HS-27A (cell line): ENCODE data around the gene MRTFA.
"Not testable (repeated sequence)": the region's sequence is repeated elsewhere in the genome, so short reads cannot be mapped to it uniquely, and the experiment has no call there.

Experiments
- DNase-seq: peaks from one replicate; pipeline ENCODE4 v3.0.0-alpha.2; 2012; ENCODE audit warnings: low read depth, missing footprints

The MRTFA gene

DNA sequence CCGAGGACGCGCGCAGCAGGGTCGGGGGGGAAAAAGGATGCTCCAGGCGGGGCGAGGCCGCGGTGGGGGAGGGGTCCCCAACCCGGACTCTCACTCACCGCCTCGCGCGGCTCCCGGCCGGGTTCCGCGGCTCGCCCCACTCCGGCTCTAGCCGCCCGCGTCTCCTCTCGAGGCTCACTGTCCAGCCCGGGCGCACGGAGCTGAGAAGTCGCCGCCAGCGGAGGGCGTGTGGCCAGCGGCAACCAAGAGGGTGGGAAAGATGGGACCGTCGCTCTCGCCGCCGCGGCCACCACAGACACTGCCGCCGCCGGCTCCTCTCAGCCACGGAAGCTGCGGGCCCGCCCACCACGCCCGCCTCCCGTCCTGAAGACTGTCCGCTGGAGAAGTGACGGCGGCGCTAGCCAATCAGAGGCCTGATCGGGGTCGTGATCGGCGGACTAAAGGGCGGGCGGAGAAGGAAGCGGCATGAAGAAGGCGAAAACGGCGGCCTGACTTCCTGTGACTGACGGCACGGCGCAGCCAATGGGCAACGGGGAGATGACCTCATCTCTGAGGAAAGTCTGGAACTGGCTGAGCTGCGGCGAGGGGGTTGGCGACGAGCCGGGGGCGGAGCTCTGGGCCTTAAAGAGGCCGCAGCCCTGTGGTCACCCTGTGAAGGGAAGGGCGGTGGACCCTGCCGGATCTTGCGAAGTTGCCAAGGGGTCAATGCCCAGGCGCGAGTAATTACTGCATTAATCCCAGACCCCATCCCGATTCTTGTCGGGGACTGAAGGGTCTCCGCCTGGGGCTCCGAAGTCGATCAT is at the start of gene MRTFA:
TSS of gene MRTFA (minus strand) at position 340 of the 803 bp plus-strand sequence.
- DNase-seq: peak; percentile 97

DNA sequence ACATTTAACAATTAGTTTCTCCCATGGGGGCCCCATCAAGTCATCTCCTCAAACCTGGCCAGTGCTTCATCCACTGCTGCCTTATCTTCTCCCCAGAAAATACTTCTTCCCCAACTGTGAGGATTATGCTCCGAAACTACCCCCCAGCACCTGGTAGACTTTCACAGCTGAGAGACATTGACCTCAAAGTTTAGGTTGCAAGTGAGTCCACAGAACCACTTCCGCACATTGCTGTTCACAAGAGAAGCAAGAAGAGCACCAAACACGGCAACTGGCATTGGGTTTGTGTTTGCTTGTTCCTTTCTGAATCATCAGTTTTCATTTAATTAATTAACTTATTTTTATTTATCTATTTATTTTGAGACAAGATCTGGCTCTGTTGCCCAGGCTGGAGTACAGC is 48.9 kb upstream of the MRTFA start:
- DNase-seq: no peak

DNA sequence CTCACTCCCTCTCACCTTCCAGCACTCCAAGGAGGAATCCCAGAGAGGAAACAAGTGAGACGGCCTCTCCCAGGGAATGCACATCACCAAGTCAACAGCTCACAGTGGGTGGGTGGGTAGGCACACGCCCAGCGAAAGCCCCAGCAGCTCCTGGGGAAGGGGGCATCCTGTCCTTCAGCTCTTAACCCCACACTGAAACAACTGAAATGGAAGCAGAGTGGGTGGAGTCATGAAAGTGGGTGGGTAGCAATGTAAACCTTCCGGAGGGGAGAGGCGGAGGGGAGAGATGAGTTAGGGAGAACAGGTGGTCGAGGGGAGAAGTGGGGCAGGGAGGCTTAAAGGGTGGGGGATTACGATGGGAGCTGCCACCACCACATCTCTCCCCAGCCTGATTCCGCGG is 48.2 kb upstream of the MRTFA start:
- DNase-seq: no peak

DNA sequence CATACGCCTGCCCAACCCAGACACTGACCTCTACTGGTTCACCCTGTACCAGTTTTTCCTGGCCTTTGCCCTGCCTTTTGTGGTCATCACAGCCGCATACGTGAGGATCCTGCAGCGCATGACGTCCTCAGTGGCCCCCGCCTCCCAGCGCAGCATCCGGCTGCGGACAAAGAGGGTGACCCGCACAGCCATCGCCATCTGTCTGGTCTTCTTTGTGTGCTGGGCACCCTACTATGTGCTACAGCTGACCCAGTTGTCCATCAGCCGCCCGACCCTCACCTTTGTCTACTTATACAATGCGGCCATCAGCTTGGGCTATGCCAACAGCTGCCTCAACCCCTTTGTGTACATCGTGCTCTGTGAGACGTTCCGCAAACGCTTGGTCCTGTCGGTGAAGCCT is 44.9 kb upstream of the MRTFA start:
- no peak for DNase-seq

DNA sequence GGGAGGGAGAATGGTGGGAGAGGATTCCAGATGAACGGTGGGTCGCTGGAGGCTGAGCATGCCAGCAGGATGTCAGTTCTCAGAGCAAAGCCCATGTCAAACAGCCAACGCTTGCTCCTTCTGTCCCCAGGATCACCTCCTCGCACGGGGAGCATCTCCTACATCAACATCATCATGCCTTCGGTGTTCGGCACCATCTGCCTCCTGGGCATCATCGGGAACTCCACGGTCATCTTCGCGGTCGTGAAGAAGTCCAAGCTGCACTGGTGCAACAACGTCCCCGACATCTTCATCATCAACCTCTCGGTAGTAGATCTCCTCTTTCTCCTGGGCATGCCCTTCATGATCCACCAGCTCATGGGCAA is 44.3 kb upstream of the MRTFA start:
- DNase-seq: no peak

DNA sequence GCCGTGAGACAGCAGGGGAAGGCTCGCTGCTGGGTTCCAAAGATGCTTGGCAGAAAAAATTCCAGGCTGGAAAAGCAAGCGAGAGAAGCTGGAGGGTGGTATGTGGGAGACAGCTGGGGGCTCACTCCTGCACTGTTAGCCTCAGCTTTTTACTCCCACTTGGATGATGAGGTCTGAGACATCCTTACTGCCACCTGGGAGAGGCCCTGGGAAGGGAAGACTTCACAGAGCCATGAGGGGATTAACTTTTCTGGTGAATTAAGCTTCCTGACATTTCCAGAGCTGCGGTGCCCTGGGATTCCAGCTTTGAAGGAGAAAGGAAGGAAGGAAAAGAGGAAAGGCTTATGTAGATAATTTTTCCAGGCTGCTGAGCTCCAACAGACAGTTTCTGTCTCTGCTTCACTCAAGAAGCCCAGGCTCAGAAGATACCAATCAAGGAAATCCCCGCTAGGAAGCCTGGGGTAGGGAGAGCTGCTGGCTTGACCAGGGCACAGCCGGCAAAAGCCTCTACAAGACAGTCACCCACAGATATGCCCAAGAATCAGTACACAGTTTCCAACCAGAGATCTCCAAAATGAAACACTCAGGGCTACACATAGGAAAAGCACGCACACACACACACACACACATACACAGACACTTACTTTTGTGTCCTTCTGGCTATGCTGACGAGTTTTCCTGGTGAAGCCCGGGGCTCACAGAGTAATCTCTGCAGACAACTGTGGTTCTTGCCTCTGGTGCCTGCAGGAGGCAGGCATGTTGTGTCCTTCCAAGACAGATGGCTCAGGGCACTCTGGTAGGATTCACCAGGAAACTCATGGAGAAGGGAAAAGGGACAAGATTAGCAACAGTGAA is 43.7 kb upstream of the MRTFA start:
- no peak for DNase-seq

DNA sequence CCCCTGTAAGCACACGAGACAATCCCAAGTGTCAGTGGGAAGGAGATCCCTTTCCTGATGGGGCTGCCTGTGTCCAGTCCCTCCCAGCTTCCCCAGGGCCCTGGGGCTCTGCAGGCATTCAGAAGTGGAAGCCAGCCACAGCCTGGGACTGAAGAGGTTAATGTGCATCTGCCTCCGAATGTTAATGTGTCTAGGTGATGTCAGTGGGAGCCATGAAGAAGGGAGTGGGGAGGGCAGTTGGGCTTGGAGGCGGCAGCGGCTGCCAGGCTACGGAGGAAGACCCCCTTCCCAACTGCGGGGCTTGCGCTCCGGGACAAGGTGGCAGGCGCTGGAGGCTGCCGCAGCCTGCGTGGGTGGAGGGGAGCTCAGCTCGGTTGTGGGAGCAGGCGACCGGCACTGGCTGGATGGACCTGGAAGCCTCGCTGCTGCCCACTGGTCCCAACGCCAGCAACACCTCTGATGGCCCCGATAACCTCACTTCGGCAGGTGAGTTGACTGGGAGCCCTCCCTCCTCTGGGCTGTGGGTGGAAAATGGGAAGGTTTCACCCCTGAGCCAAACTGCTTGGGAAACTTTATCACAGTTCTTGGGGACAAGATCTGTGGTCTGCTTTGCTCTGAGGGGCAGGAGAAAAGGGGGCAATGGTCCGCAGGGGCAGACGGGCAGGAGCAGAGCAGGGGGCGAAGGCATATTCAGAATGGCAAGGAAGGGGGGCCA is 42.9 kb upstream of the MRTFA start, which contains the start of gene MCHR1:
TSS of gene MCHR1 (plus strand) at position 236 of the 715 bp plus-strand sequence. CDS start at position 405, 169 bp downstream.
- no peak for DNase-seq

DNA sequence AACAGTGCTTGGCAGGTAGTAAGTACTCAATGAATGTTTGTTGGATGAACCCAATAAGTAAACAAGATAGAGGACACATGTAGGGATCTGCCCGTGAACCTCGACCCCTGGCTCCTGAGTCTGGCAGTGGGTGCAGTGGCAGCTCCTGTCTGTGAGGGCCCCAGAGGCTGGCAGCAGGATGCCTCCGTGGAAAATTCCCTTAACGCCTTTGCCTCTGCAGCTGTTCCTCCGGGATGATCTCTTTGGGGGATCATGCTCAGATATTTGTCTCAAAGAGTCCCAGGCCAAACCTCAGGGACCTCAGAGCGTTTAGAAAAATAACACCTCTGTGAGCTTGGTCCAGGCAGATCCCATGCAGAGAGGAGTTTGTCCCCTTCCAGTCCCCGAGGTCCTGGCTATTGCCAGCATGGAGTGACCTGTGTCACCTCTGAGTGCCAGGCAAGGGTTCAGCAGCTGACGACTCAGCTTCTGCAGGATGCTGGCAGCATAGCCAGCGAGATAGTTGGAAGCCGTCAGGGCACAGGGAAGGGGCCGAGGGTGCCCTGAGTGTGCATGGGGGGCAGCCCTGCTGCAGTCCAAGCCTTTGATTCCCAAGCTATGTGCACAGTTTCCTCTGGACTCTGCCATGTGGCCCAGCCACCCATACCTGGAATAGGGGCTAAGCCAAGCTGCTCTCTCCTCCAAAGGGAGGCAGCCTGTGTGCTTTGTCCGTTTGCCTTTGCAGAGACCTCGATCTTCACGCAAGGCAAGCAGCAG is 42.2 kb upstream of the MRTFA start:
- DNase-seq: no peak

DNA sequence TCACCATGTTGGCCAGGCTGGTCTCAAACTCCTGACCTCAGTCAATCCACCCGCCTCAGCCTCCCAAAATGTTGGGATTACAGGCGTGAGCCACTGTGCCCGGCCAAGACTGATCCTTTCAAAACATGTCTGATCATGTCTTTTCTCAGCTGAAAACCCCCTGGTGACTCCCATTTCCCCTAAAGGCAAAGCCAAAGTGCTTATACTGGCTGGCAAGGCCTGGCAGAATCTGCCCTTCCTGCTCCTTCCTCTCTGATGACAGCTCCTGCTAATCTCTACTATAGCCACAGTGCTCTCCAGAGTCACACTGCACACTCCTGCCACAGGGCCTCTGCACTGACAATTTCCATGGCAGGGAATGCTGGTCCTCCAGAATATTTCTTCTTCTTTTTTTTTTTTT is 40.1 kb upstream of the MRTFA start:
- DNase-seq: no peak

DNA sequence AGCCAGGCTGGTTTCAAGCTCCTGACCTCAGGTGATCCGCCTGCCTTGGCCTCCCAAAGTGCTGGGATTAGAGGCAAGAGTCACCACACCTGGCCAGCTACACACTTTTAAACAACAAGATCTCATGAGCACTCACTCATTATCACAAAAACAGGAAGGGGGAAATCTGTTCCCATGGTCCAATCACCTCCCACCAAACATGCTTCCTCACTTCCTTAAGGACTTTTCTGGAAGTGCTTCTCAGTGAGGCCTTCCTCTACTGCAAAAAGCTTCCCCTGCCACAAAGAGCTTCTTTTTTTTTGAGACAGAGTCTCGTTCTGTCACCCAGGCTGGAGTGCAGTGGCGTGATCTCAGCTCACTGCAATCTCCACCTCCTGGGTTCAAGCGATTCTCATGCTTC is 39.6 kb upstream of the MRTFA start:
- not testable (repeated sequence) for DNase-seq

DNA sequence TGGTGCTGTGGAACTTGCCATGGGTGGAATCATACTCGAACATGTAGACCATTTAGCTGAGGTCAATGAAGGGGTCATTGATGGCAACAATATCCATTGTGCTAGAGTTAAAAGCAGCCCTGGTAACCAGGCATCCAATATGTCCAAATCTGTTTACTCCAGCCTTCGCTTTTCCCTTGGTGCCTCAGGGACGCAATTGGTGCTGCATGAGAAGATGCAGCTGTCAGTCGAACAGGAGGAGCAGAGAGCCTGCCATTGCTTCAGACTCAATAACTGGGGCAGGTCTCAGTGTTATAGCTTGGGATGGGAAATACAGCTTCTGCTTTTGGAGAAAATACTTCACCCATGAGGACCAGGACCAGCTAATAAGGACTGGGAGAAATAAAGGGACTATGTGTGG is 37.8 kb upstream of the MRTFA start:
- DNase-seq: no peak

DNA sequence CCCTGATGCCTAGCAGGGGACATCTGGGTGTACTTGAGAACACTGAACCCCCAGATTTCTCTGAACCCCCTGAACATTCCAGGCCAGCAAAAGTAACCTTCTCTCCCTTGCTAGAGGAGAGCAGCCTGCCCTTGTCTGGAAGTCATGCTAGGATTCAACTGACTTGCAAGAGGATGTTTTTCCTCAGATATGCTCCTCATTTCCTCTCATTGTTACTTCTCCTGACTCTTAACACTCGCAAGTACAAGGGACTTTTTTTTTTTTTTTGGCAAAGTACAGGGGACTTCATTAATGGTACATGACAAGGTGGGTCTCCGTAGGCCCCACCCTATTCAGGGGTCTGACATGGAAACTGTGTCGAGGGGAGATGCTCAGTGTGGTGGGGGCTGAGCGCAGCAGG is 36.5 kb upstream of the MRTFA start:
- DNase-seq: no peak

DNA sequence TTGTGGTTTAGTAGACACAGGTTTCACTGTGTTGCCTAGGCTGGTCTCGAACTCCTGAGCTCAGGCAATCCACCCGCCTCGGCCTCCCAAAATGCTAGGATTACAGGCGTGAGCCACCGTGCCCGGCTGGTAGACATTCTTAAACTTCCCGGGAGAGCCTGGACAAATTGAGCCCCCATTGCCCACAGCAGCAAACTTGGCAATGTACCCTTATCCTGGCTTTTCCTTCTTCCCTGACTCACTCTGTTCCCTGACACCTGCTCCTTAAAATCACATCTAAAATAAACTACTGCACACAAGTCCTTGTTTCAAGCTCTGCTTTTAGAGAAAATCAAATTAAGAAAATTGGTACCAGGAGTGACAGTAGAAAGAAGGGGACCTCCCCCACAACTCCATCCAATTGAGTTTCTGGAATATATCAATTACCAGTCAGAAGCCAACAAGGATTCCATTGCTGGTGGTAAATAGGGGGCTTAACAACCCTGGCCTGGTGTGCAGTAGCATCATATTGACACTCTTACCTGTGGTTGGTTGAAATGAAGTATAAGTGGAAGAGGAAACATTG is 35.4 kb upstream of the MRTFA start:
- DNase-seq: no peak

DNA sequence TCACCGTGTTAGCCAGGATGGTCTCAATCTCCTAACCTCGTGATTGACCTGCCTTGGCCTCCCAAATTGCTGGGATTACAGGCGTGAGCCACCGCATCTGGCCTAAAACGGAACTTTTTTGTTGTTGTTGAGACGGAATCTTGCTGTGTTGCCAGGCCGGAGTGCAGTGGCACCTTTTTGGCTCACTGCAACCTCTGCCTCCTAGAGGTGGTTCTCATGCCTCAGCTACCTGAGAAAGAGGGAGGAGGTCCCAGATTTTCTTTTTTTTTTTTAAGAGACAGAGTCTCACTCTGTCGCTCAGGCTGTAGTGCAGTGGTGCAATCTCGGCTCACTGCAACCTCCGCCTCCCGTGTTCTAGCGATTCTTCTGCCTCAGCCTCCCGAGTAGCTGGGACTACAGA is 34.9 kb upstream of the MRTFA start:
- no peak for DNase-seq

DNA sequence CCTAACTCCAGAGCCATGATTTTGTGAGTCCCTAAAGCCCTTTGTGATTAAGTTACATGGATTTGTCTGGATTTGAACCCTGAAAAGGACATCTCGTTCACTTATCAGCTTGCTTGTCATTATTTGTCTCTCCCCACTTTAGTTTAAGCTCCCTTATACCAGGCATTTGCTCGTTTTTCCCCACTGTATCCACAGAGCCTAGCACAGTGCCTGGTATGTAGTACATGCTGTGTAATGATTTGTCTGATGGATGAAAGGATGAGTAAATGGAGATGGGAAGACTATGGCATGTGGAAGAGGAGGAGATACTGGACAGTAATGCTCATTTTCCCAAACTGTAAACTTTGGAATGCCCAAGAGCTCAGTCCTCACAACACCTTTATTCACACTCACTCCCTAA is 33.5 kb upstream of the MRTFA start:
- no peak for DNase-seq

DNA sequence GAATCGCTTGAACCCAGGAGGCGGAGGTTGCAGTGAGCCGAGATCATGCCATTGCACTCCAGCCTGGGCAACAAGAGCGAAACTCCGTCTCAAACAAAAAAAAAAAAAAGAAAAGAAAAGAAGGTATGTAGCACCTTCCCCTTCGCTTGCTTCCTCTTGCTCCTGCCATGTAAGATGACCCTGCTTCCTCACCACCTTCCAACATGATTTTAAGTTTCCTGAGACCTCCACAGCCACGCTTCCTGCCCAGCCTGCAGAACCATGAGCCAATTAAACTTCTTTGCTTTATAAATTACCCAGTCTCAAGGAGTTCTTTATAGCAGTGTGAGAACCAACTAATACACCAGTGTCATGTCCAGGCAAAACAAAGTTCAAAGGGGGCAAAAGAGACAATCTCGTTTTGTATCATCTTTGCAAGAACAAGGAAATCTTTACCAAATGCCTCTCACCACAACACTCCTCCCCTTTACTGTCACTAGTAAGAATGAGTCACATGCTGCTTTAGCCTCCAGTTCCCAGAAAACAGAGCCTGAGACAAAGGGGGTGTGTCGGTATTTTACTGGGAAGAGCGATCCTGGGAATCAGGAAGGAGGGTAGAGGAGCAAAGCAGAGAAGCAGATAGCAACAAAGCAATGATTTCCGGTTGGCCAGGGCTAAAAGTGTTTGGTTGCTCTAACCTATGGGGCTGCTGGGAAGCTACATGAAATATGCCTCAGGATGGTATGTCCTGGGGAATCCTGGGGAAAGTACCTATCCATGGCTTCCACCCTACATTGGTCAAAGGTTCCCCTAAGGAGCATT is 32.3 kb upstream of the MRTFA start:
- DNase-seq: no peak

DNA sequence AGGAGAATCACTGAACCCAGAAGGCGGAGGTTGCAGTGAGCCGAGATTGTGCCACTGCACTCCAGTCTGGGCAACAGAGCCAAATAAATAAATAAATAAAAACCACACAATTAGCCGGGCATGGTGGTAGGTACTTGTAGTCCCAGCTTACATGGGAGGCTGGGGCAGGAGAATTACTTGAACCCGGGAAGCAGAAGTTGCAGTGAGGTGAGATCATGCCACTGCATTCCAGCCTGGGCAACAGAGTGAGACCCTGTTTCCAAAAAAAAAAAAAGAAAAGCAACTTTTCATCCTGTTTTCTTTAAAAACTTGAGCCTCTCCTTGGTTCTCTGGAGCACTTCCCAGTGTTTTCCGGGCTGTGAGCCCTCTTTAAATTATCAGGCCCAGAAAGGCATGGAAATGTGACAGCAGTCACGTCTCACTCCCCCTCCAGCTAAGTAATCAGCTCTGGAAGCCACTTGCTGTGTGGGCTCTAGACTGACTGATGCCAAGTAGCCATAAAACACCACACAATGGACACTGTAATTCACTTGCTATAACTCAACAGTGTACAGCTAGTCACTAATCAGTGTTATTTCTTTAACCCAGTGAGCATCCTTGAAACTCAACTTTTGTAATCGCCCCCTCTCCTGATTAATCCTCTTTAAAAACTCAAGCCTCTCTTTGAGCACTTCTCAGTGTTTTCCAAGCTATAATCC is 29.8 kb upstream of the MRTFA start:
- DNase-seq: no peak

DNA sequence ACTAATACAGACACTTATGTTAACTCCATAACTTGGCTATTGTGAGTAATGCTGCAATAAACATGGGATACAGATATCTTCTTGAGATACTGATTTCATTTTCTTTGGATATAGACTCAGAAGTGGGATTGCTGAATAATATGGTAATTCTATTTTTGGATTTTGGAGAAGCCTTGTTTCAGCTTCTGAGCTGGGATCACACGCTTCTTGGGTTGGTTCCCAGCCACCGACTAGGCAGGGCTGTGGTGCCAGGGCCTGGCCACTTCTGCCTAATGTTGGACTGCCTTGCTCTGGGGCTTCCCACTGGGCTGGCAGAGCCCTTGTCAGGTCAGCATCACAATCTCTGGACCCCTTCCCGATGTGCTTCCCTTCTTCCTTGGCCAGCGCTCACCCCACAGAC is 28.8 kb upstream of the MRTFA start:
- DNase-seq: no peak

DNA sequence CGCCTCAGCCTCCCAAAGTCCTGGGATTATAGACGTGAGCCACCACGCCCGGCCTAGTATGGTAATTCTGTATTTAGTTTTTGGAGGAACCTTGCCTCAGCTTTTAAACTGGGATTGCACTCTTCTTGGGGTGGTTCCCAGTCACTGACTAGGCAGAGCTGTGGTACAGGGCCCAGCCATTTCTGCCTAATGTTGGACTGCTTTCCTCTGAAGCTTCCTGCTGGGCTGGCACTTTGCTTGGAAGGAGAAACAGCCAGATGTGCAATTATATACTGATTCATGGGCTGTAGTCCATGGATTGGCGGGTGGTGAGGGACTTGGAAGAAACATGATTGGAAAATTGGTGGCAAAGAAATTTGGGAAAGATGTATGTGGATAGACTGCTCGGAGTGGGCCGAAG is 25.2 kb upstream of the MRTFA start:
- no peak for DNase-seq

DNA sequence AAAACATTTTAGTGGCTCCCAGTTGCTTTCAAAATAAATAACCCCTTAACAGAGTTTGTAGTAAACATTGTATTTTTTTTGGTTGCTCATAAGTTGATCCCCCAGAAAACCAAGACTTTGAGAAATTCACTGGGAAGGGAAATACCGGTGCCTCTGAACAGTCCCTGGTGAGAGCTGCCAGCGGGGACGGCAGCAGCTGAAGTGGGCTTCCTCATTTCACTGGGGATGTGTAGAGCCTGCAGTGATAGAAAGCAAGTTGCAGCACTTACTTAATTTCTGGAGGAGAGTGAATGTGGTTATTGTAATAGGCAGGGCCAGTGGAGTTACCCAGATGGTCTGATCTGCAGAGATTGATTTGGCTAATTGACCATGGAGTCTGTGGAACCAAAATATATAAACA is 24.2 kb upstream of the MRTFA start:
- no peak for DNase-seq
